Endothelial cell of umbilical vein (primary cell): ENCODE data around the gene CFAP65. TPM values are rescaled to one million over a fixed set of nuclear protein-coding genes. Genes with fewer than 3 reads are reported as not detected.

Source experiments
- BruUV-seq: library from RNA; stranded (reverse); fragments of 400-500 nt; replicated peaks from 2 replicates; lab custom pipeline; 2021; lab: Mats Ljungman, UMichigan
- CTCF ChIA-PET: fragments of 300-600, 350-600 bp; sonication (Branson Sonifier 250); formaldehyde crosslinking; loops from one replicate; lab custom pipeline; 2021; ENCODE audit warnings: antibody characterized with exemption, inconsistent platforms; lab: Charles Lee
- POLR2A ChIA-PET: fragments of 300-600, 350-600 bp; sonication (Branson Sonifier 250); formaldehyde crosslinking; loops from one replicate; lab custom pipeline; 2021; ENCODE audit warnings: antibody characterized with exemption, inconsistent platforms; lab: Charles Lee
- DNase-seq: peaks from one replicate; pipeline ENCODE4 v3.0.0-alpha.2; 2011; ENCODE audit warnings: low read depth, low spot score
- FAIRE-seq: peaks from 2 replicates; lab custom pipeline; 2011; peaks lifted over from hg19 to GRCh38; lab: Jason Lieb, UNC
- H2AFZ ChIP-seq: 2 replicates; pipeline ENCODE4 v1.6.0; 2012; ENCODE audit warnings: low read depth, low read length, control low read depth, inconsistent platforms
- H3K27ac ChIP-seq: 2 replicates; pipeline ENCODE4 v1.5.1; 2011; ENCODE audit warnings: low read depth, mild to moderate bottlenecking, control low read depth, low read length, moderate library complexity; ENCODE audit not compliant: insufficient read depth
- H3K27me3 ChIP-seq, 2 experiments: 2 replicates each; pipeline versions ENCODE4 v1.6.0 to v1.6.1; 2011; ENCODE audit warnings: low read length in 2 of 2, mixed read lengths in 1 of 2; ENCODE audit not compliant: control insufficient read depth in 2 of 2, insufficient read depth in 2 of 2
- H3K36me3 ChIP-seq, 2 experiments: 2 replicates in 1 of 2; 3 replicates in 1 of 2; pipeline ENCODE4 v1.5.1; 2011; ENCODE audit warnings: low read length in 2 of 2, mild to moderate bottlenecking in 1 of 2, moderate library complexity in 1 of 2; ENCODE audit not compliant: control insufficient read depth in 2 of 2, insufficient read depth in 2 of 2; ENCODE audit errors: extremely low read depth in 1 of 2
- H3K4me1 ChIP-seq: 3 replicates; pipeline ENCODE4 v1.5.1; 2011; ENCODE audit warnings: mild to moderate bottlenecking, low read length; ENCODE audit not compliant: control insufficient read depth, insufficient read depth; ENCODE audit errors: extremely low read depth
- H3K4me2 ChIP-seq: 2 replicates; pipeline ENCODE4 v1.6.1; 2011; ENCODE audit warnings: low read length, control low read depth, mixed read lengths; ENCODE audit not compliant: insufficient read depth
- H3K4me3 ChIP-seq, 3 experiments: fragments of 200-600 bp in 1 of 3; sonication (generic), shearing (Covaris generic) in 1 of 3; replicated peaks in 1 of 3; 2 replicates each; pipeline ENCODE4 v1.5.1; 2011 to 2016; ENCODE audit warnings: control low read depth in 3 of 3, low read length in 3 of 3, mild to moderate bottlenecking in 2 of 3, inconsistent platforms in 1 of 3, low read depth in 1 of 3, moderate library complexity in 1 of 3; ENCODE audit not compliant: insufficient read depth in 1 of 3
- H3K79me2 ChIP-seq: 2 replicates; pipeline ENCODE4 v1.6.0; 2012; ENCODE audit warnings: low read length, inconsistent platforms; ENCODE audit not compliant: control insufficient read depth, insufficient read depth
- H3K9ac ChIP-seq: replicated peaks from 2 replicates; pipeline ENCODE3; 2011; ENCODE audit warnings: low read length, control low read depth; ENCODE audit not compliant: insufficient read depth; ENCODE audit errors: extremely low read depth
- H3K9me1 ChIP-seq: replicated peaks from 3 replicates; pipeline ENCODE4 v1.6.0; 2011; ENCODE audit warnings: mild to moderate bottlenecking, low read length; ENCODE audit not compliant: control insufficient read depth, insufficient read depth; ENCODE audit errors: extremely low read depth
- H3K9me3 ChIP-seq: replicated peaks from 2 replicates; pipeline ENCODE4 v1.5.1; 2012; ENCODE audit warnings: low read length, inconsistent platforms; ENCODE audit not compliant: control insufficient read depth, insufficient read depth
- H4K20me1 ChIP-seq: replicated peaks from 2 replicates; pipeline ENCODE3; 2011; ENCODE audit warnings: mild to moderate bottlenecking, low read length; ENCODE audit not compliant: control insufficient read depth, insufficient read depth; ENCODE audit errors: extremely low read depth
- EZH2 ChIP-seq: IDR thresholded peaks from 2 replicates; pipeline ENCODE4 v1.6.1; 2012; ENCODE audit warnings: borderline replicate concordance, low read depth, mild to moderate bottlenecking, moderate library complexity, low read length, inconsistent platforms; ENCODE audit not compliant: severe bottlenecking
- FOS ChIP-seq: IDR thresholded peaks from 2 replicates; pipeline ENCODE4 v1.6.1; 2011; ENCODE audit warnings: mild to moderate bottlenecking, low read length, moderate library complexity, borderline replicate concordance; ENCODE audit not compliant: insufficient read depth
- GATA2 ChIP-seq: IDR thresholded peaks from 2 replicates; pipeline ENCODE4 v1.7.0; 2011; ENCODE audit warnings: low read depth, mild to moderate bottlenecking, moderate library complexity, mixed read lengths, low read length; ENCODE audit not compliant: insufficient read length, insufficient read depth
- JUN ChIP-seq: IDR thresholded peaks from 2 replicates; pipeline ENCODE4 v1.6.1; 2011; ENCODE audit warnings: borderline replicate concordance, low read depth; ENCODE audit not compliant: insufficient read length, insufficient read depth
- MYC ChIP-seq: IDR thresholded peaks from one replicate; pipeline ENCODE4 v1.6.1; 2011; ENCODE audit warnings: mild to moderate bottlenecking, low read depth, low read length
- POLR2A ChIP-seq: IDR thresholded peaks from 2 replicates; pipeline ENCODE4 v1.6.1; 2012; ENCODE audit warnings: low read depth, mild to moderate bottlenecking, control low read depth, low read length
- POLR2AphosphoS5 ChIP-seq: IDR thresholded peaks from 2 replicates; pipeline ENCODE4 v1.6.1; 2012; ENCODE audit warnings: low read depth, mild to moderate bottlenecking, control low read depth, low read length, moderate library complexity; ENCODE audit not compliant: insufficient read depth
- dilution Hi-C: fragments of 300-500 bp; cut with MboI; formaldehyde crosslinking; loops from one replicate; pipeline ENCODE4 v1.15.0; 2019; ENCODE audit warnings: low sequenced_read_pairs; ENCODE audit not compliant: extremely low pct_ligation_motif_present
- intact Hi-C: fragments of 100-400 bp; cut with micrococcal nuclease; formaldehyde crosslinking; loops from one replicate; pipeline ENCODE4 v1.10.0; 2022
- polyA plus RNA-seq, 4 experiments: library from polyadenylated mRNA; depleted of rRNA in 3 of 4; stranded (reverse) in 3 of 4; unstranded in 1 of 4; fragments of >200 nt; gene quantifications; 2 replicates each; pipeline versions ENCODE4 v1.2.1 to v1.2.3, GENCODE V29; 2011 to 2012; ENCODE audit warnings: missing spikeins in 1 of 4
- total RNA-seq: library from RNA; stranded (reverse); gene quantifications from 2 replicates; pipeline ENCODE4 v1.2.3, GENCODE V29; 2021
- TF ChIP-seq, protein P1 (sequence below): IDR thresholded peaks from 2 replicates; pipeline ENCODE4 v1.6.1; 2011; ENCODE audit not compliant: insufficient read depth, insufficient read length
- TF ChIP-seq, protein P2 (sequence below), 2 donors: IDR thresholded peaks; 1 replicate in 1 of 2; 2 replicates in 1 of 2; pipeline ENCODE4 v1.5.1; 2011; ENCODE audit warnings: low read length in 2 of 2, mild to moderate bottlenecking in 2 of 2, moderate library complexity in 2 of 2, control low read depth in 1 of 2, inconsistent platforms in 1 of 2, low read depth in 1 of 2; ENCODE audit not compliant: insufficient read depth in 1 of 2; ENCODE audit errors: extremely low read depth in 1 of 2

The CFAP65 gene
- total and polyA plus RNA-seq, 2 donors (not counting 3 experiments of a cell fraction or from before 2014, with no cell fraction given): 0.03 TPM; not detected in 1

GRCh38 chr2:219056176-219056895, 15.0 kb upstream of the CFAP65 start:
- DNase-seq (no peak), FAIRE-seq (no peak)
- POLR2A ChIA-PET: no interaction called here
- dilution Hi-C loops (no loop called here), intact Hi-C loops (loop anchor here (5.0 kb wide), 2 partner anchors 74 to 161 kb away; partner anchors contain the start of gene ABCB6)
- peaks cover 41 to 50% of the 10 kb centered on the region in 2 experiments for H3K27me3 ChIP-seq
- H3K36me3 ChIP-seq: no peaks in the 10 kb centered on the region
- H2AFZ ChIP-seq: no peak overlapping the region
- no peaks in the 10 kb centered on the region for H3K9me3 ChIP-seq
- no peak overlapping the region for H3K4me3 ChIP-seq
- H3K9ac ChIP-seq: no peak overlapping the region
- no TSS peak for BruUV-seq
- no peaks in the 10 kb centered on the region for H3K9me1 ChIP-seq
- CTCF ChIA-PET: interaction anchor here (0.6 to 1.8 kb wide), 8 partner anchors 15 to 100 kb away, joined by 3 to 10 read pairs (median 5); partner anchors contain the start of gene CFAP65
- H3K79me2 ChIP-seq: no peaks in the 10 kb centered on the region
- no peaks in the 10 kb centered on the region for H4K20me1 ChIP-seq
- H3K27ac ChIP-seq: no peak overlapping the region
- no peak overlapping the region for H3K4me2 ChIP-seq
- TF ChIP-seq, protein P1, sequence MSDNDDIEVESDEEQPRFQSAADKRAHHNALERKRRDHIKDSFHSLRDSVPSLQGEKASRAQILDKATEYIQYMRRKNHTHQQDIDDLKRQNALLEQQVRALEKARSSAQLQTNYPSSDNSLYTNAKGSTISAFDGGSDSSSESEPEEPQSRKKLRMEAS: no peak
- TF ChIP-seq POLR2A (no peak), EZH2 (no peak), GATA2 (no peak), JUN (no peak), MYC (no peak), POLR2AphosphoS5 (no peak), FOS (no peak)
- TF ChIP-seq, protein P2, sequence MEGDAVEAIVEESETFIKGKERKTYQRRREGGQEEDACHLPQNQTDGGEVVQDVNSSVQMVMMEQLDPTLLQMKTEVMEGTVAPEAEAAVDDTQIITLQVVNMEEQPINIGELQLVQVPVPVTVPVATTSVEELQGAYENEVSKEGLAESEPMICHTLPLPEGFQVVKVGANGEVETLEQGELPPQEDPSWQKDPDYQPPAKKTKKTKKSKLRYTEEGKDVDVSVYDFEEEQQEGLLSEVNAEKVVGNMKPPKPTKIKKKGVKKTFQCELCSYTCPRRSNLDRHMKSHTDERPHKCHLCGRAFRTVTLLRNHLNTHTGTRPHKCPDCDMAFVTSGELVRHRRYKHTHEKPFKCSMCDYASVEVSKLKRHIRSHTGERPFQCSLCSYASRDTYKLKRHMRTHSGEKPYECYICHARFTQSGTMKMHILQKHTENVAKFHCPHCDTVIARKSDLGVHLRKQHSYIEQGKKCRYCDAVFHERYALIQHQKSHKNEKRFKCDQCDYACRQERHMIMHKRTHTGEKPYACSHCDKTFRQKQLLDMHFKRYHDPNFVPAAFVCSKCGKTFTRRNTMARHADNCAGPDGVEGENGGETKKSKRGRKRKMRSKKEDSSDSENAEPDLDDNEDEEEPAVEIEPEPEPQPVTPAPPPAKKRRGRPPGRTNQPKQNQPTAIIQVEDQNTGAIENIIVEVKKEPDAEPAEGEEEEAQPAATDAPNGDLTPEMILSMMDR (IDR thresholded peaks at IDR 0.05; ENCODE audit: extremely low read depth in 1 of 2, insufficient read depth in 1 of 2, low read depth in 1 of 2, low read length in 2 of 2): no peak
- H3K4me1 ChIP-seq: no peaks in the 10 kb centered on the region
